OCI-M2 (cell line): ENCODE data around the gene CCL20.
"Not testable (repeated sequence)": the region's sequence is repeated elsewhere in the genome, so short reads cannot be mapped to it uniquely, and the experiment has no call there.

Experiments
- DNase-seq: peaks from one replicate; lab custom pipeline; 2025; ENCODE audit not compliant: unreplicated experiment; lab: John Stamatoyannopoulos, UW

CCL20 gene

DNA sequence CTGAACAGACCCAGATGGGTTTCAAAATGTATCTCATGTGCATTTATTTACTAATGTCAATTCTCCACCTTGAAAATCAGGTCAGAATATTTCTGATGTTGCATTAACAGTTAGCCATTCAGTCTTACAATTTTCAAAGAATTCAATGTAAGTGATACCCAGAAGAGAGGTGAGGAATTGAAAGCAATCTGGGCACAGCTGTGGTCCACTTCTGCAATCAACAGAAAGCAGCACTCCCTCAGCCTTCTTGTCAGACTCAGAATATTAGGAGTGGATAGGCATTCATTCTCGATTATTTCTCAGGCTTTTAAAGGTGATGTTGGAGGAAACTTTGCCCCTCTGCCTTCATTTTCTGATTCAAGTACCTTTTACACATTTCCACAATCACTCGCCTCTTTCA, 15.7 kb downstream of the CCL20 start:
- DNase-seq = no peak

DNA sequence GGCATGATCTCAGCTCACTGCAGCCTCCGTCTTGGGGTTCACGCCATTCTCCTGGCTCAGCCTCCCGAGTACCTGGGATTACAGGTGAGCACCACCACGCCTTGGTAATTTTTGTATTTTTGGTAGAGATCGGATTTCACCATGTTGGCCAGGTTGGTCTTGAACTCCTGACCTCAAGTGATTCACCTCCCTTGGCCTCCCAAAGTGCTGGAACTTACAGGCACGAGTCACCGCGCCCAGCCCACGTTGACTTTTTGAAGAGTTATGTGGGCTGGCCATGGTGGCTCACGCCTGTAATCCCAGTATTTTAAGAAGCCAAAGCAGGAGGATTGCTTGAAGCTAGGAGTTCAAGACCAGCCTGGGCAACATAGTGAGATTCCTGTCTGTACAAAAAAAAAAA, 20.8 kb downstream of the CCL20 start:
- no peak for DNase-seq

DNA sequence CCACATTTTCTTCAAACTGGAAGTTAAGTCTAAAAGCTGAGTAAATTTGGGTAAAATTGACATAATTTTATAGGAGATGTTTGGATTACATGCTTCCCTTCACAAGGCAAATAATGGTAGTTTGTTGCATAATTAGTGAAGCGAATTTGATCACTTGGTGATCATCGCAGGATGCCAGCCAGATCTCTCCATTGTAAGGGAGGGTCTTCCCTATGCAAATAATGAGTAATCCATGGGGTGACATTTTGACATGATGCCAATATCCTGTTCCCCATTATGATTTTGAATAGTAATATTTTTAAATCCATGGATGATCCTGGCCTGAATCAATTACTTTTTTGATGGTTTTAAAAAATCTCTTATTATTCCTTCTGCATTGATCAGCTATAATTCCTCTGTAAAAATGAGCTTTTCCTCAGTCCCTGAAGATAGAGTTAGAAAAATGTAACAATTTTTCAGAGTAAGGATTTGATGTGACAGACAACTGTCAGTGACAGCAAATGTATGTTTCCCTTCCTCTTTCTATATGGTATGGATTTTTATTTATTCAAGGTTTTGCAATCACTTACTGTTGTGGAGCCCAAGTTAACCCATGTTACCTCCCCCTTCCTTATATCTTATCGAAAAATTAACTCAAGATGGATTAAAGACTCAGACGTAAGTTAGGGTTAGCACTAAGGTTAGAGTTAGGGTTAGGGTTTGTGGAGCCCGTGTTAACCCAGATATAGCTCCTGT, 21.4 kb downstream of the CCL20 start:
- no peak for DNase-seq

DNA sequence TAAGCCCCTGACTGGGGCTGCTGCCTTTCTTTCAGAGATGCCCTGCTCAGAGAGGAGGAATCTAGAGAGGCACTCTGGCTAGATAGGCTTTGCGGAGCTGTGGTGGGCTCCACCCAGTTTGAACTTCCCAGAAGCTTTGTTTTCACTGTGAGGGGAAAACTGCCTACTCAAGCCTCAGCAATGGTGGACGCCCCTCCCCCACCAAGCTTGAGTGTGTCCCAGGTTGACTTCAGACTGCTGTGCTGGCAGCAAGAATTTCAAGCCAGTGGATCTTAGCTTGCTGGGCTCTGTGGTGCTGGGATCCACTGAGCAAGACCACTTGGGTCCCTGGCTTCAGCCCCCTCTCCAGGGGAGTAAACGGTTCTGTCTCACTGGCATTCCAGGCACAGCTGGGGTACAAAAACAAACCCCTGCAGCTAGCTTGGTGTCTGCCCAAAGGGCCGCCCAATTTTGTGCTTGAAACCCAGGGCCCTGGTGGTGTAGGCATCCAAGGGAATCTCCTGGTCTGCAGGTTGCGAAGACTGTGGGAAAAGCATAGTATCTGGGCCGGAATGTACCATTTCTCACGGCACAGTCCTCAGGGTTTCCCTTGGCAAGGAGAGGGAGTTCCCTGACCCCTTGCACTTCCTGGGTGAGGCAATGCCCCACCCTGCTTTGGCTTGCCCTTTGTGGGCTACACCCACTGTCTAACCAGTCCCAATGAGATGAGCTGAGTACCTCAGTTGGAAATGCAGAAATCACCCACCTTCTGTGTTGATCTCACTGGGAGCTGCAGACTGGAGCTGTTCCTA, 25.9 kb downstream of the CCL20 start:
- not testable (repeated sequence) for DNase-seq

DNA sequence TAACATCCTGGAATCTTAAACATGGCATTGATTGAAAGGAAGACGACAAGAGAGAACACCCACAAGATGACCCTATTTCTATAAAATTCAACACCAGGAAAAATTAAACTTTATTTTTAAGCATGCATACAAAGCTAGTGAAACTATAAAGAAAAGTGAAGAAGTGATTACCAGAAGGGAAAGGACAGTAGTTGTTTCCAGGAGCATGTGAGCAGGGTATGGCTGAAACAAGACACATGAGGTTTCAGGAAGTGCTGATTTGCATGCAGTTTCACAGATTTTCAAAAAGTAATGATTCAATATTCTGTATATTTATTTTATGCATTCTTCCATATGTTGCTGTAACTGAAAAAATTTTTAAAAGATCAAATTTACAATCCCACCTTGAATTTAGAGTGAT, 33.2 kb downstream of the CCL20 start:
- no peak for DNase-seq

DNA sequence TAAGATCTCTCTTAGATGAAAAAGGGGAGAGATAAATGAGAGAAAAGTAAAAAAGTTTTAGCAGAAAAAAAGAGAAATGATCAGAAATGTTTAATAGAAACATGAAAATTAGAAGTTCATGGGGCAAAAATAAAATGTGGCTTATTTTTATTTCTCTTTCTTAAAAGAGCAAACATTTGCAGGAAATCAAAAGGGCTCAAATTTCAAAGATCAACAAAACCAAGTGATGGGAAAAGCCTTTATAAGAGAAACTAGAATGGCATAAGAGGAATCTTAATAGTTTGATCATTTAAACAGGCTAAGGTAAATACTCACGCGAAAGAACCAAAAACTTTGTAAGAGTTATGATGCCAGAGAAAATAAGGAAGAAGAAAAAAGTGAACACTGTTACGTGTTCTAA, 34.5 kb downstream of the CCL20 start:
- no peak for DNase-seq

DNA sequence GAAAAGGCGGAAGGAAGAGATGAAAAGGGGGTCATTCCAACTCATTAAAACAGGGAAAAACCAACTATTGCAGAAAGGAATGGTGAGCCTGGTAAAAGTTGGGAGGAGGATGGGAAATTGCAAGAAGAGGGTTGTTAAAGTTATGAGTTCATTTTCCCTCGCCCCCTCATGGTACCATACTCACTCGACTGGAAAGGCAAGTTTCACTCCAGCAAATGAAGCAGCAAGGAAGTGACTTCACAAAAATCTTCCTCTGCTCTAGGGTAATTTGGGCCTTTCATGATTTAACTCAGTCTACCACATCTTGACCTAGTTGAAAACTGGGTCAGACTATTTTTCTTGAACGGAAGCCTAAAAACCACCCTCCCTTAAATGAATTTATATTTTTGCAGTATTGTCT, 34.9 kb downstream of the CCL20 start:
- DNase-seq = no peak

DNA sequence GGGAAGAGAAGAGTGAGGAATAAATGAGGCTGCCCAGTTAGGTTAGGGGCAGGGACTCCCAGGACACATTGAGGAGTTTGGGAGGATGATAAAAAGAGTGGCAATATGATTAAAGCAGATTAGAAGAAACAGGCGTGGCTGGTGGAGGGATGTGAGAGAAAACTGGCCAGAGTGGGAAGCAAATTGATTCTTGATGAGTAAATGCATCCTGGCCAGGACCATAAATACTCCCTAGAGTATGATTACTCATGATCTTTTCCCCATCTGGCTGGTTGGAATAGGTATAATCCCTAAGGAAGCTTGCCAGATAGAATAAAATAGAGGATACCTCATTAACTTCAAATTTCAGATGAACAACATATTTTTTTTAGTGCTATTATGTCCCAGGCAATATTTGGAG, 36.3 kb downstream of the CCL20 start:
- DNase-seq = no peak

DNA sequence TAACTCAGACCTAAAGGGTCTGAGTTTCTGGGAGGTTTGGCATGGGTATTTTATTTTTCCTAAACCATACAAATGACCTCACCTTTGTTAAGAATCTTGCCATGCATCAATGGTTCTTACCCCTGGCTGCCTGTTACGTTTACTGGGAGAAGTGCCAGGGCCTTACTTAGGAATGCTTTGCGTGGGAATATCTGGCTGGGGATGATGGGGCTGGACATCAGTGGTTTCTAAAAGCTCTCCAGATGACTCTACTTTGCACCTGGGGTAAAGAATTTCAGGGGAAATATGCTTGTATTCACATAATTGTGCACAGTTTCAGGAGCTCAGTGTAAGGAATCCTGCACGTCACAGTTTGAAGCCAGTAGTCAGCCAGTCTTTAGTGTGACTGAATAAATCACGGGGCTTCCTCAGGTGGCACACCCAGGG, 39.6 kb downstream of the CCL20 start:
- no peak for DNase-seq

DNA sequence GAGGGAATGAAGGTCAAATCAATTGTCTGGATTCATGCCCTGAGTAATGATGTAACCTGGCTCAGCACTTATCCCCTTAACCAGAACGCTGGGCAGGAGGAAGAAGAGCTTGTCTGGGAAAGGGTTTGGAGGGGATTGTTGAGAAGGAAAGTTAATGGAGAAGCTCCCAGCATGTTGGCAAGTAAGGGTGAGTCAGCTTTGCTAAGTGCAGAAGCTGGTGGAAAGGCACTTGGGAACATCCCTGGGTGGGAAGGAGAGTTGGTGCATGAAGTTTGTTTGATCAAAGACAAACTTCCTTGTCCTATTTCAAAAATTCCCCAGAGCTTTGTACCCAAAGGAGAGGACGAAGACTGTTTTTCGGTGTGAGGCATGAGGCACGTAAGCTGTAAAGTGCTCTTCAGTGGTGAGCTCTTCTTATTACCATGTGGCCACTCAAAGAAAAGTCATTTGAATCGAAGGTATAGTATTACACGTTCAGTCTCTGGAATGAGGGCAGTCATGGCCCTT, 40.2 kb downstream of the CCL20 start:
- DNase-seq = no peak

DNA sequence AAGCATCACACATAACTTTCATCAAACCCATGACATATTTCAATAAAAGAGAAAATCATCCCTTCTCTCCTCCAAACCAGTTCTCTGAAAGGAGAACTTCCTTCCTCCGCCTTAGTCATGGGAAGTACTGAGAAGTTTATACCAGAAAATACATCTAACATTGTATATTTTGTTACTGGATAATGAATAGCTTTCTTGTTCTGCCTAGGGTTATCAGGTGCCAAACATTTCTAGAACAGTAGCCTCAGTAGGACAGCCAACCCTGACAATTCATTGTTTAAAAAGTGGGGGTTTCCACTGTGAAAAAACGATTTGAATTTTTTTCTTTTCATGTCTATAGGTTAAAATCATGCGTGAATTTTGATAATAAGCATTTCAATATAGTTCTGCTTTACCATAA, 41.8 kb downstream of the CCL20 start:
- no peak for DNase-seq

DNA sequence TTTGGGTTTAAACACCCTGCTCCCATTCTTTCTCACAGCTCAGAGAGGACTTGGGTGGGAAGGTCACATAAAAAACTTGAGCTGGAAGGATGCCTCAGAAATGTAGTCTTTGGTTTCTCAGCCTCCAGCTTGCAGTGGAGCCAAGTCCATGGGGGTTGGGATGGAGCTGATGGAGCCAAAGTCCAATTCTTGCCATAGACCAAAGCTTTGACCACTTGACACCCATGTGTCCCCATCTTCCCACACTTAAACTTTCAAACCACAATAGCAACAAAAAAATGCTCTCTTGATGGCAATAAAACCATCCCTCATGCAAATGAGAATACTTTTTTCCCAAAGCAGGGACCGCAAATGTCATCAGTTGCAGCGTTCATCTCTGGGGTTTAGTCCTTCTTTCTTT, 43.1 kb downstream of the CCL20 start:
- DNase-seq = no peak

DNA sequence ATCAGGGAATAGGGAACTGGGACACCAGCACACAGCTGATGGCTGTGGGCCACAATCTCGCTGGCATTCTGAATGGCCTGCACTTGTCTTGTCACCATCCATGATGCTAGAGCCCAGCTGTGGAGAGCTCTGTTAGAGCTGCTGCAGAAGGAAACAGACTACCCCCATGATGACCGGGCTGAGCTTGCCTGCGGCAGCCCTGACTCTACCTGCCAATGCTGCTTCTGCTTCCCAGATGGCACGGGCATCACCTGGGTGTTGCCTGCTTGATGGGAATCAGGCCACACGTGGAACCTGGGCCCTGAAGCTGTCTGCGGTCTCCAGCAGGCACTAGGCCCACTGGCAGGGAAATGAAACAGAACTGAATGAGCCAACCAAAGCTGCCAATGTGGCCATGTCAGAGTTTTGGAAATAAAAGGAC, 46.6 kb downstream of the CCL20 start:
- DNase-seq = no peak

DNA sequence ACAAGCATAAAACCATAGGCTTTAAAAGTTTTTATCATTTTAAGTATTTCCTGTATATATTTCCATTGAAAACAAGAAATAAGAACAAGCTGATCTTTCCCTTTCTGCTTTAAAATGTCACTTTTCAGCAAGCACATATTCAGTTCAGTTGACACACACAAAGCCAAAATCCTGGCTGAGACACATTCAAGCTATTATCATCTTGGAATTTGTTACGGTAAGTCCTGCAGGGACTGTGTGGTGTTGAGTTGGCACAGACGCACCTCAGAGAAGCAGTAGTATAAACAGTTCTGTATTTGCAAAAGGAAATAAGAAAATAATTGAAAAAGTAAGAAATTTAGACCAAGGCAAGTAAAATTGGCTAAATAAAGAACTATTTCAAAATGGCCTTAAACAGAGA, 47.4 kb downstream of the CCL20 start:
- DNase-seq = no peak

DNA sequence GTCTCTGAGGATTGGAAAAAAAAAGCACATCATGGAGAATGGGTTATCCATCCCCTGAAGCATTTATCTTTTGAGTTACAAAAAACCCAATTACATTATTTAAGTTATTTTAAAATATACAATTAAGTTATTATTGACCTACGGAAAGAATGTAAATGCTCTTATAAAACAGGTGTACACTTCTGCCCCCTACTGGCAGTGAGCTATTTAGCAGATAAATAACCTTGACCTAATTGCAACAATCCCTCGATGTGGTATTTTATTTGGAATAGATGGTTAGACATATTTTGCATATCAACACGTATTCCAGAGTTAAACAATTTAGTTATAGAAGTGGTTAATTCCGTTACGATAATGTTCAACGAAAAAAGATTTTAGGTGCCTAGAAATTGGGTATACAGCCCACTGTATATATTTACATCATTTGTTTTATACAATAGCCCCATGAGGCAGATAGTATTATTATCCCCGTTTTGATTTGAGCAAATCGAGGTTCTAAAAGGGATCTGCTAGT, 48.6 kb downstream of the CCL20 start:
- no peak for DNase-seq

DNA sequence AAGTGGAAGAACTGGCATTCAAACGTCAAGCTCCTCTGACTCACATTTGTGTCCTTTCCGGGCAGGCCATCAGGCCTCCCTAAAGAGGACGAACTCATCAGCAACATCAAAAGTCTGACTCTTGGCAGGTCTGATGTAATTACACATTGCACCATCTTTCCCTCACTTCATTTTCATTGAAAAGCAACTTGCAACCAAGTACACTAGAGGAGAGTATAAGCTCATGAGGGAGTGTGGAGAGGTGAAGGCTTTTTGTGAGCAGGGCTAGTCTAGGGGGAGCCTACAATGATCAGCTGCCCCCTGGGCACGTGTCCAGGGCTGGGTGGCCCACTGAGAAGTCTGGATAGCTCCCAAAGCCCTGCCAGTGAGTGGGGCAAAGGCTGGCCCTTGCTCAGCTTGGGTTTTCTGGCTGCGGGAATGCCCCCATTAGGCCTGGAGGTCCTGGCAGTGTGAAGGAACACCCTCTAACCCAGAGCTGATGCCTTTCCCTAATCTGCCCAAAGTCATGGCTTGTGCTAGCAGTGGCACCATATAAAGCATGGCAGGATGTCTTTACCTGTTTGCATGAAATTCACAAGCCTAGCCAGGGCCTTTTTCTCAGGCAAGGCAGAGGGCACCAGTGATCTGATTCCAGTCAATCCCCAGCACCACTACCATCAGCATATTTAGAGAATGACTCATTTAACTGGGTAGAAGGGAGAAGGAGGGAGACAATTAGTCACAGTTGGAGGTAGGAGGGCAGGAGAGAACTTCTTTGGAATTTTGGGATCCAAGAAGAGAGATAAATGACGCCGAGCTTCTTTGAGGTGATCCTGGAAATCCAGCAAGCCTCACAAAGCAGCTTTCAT, 49.3 kb downstream of the CCL20 start:
- no peak for DNase-seq

DNA sequence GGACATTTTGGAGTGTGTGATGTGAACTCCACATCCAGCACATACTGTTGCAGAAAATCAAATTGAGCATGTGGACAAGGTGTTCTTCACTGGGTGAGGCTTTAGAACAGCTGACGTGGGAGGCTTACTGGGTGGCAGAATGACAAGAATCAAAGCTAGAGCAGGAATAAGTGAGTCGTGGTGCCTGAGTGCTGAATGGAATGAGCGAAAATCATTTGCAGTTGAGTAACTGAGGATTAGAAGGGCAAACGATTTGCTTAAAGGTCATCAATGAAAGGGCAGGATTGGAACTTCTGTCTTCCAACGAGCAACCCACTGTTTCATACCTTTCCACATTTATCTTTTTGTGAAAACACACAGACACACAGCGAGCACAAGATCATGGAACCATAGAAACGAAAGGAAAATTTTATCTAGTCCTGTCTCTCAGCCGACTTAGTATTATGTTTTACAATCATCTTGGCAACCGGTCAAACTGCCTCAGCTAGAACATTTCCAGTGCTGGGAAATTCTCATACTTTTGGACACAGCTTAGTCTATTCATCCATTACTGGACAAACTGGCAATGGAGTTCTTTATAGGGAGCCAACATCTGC, 50.6 kb downstream of the CCL20 start:
- DNase-seq = no peak

DNA sequence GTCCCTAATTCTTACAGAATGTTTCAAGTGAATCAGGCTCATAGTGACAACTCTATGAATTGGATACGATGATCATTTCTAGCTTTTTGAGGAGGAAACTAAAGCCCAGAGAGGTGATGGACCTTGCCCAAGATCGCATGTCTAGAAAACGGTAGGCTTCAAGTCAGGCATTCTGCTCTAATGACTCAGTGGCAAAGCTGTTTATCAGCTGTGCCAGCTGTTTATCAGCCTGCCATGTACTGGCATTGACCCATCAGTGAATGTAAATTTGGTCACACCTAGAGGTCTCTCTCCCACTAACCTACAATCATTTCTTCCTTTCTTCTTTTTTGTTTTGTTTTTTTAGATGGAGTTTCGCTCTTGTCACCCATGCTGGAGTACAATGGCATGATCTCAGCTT, 51.6 kb downstream of the CCL20 start:
- DNase-seq = no peak
